SK-N-SH treated with all-trans-retinoic acid at 6 μM for 48 hours (cell line): Measurements from ENCODE around the gene ARID1B.

ENCODE experiments used
- ARNTL ChIP-seq: fragments of 450-650 bp; formaldehyde crosslinking; IDR thresholded peaks from 2 replicates; pipeline ENCODE4 v1.5.0; 2020; ENCODE audit warnings: low read depth, mild to moderate bottlenecking, moderate library complexity, borderline replicate concordance
- BACH2 ChIP-seq: fragments of 250-450 bp; sonication (Bioruptor Pico); IDR thresholded peaks from 2 replicates; pipeline ENCODE4 v1.9.0; 2021; ENCODE audit warnings: mild to moderate bottlenecking, borderline replicate concordance
- CSRNP3 ChIP-seq: fragments of 250-450 bp; sonication (Bioruptor Pico); IDR thresholded peaks from 2 replicates; pipeline ENCODE4 v1.5.1; 2021; ENCODE audit warnings: mild to moderate bottlenecking, moderate library complexity
- TCF4 ChIP-seq: fragments of 250-450 bp; sonication (Bioruptor Pico); IDR thresholded peaks from 2 replicates; pipeline ENCODE4 v1.8.0; 2021; ENCODE audit warnings: mild to moderate bottlenecking, moderate library complexity, borderline replicate concordance
- ZC3H10 ChIP-seq: fragments of 250-450 bp; sonication (Bioruptor Pico); IDR thresholded peaks from 2 replicates; pipeline ENCODE4 v1.5.1; 2021; ENCODE audit warnings: mild to moderate bottlenecking, moderate library complexity
- TF ChIP-seq, protein P1 (sequence below): fragments of 250-450 bp; sonication (Bioruptor Pico); IDR thresholded peaks from 2 replicates; pipeline ENCODE4 v1.5.0; 2020; ENCODE audit warnings: mild to moderate bottlenecking, moderate library complexity
- TF ChIP-seq, protein P2 (sequence below): fragments of 250-450 bp; sonication (Bioruptor Pico); IDR thresholded peaks from 2 replicates; pipeline ENCODE4 v1.8.0; 2020; ENCODE audit warnings: mild to moderate bottlenecking, moderate library complexity, borderline replicate concordance

DNA sequence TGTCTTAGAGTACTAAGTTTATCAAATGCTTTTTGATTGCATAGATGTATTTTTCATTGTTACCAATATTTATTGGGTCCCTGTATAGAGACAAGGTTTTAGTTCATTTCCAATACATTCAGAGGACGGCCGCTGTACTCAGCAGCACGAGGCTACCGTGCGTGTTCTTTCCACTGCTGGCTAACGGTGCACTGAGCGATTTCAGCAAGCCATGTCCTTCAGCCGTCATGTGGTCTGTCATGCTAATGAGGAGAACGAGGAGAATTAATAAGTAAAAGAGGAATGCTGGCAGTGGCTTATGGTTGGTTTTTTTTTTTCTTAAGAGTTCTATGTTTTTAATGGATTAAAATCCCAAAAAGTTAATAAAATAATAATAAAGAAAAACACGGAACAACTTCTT, 253.6 kb downstream of the ARID1B start:
- TF ChIP-seq, protein P1, sequence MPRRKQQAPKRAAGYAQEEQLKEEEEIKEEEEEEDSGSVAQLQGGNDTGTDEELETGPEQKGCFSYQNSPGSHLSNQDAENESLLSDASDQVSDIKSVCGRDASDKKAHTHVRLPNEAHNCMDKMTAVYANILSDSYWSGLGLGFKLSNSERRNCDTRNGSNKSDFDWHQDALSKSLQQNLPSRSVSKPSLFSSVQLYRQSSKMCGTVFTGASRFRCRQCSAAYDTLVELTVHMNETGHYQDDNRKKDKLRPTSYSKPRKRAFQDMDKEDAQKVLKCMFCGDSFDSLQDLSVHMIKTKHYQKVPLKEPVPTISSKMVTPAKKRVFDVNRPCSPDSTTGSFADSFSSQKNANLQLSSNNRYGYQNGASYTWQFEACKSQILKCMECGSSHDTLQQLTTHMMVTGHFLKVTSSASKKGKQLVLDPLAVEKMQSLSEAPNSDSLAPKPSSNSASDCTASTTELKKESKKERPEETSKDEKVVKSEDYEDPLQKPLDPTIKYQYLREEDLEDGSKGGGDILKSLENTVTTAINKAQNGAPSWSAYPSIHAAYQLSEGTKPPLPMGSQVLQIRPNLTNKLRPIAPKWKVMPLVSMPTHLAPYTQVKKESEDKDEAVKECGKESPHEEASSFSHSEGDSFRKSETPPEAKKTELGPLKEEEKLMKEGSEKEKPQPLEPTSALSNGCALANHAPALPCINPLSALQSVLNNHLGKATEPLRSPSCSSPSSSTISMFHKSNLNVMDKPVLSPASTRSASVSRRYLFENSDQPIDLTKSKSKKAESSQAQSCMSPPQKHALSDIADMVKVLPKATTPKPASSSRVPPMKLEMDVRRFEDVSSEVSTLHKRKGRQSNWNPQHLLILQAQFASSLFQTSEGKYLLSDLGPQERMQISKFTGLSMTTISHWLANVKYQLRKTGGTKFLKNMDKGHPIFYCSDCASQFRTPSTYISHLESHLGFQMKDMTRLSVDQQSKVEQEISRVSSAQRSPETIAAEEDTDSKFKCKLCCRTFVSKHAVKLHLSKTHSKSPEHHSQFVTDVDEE (CRISPR knock-in tag), result no peak
- TF ChIP-seq ARNTL (CRISPR knock-in tag), result no peak
- no peak for TF ChIP-seq TCF4 (CRISPR knock-in tag)
- no peak for TF ChIP-seq BACH2 (CRISPR knock-in tag)
- no peak for TF ChIP-seq ZC3H10 (CRISPR knock-in tag)
- TF ChIP-seq, protein P2, sequence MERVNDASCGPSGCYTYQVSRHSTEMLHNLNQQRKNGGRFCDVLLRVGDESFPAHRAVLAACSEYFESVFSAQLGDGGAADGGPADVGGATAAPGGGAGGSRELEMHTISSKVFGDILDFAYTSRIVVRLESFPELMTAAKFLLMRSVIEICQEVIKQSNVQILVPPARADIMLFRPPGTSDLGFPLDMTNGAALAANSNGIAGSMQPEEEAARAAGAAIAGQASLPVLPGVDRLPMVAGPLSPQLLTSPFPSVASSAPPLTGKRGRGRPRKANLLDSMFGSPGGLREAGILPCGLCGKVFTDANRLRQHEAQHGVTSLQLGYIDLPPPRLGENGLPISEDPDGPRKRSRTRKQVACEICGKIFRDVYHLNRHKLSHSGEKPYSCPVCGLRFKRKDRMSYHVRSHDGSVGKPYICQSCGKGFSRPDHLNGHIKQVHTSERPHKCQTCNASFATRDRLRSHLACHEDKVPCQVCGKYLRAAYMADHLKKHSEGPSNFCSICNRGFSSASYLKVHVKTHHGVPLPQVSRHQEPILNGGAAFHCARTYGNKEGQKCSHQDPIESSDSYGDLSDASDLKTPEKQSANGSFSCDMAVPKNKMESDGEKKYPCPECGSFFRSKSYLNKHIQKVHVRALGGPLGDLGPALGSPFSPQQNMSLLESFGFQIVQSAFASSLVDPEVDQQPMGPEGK (CRISPR knock-in tag), result no peak
- no peak for TF ChIP-seq CSRNP3
